Measurements from ENCODE around the gene NCAPD3. TPM values are rescaled to one million over a fixed set of nuclear protein-coding genes. Genes with fewer than 3 reads are reported as not detected.

NCAPD3 gene
- total and polyA plus RNA-seq, 2 of the 13 experiments (the other 11 are each of a cell fraction or from before 2014, with no cell fraction given), result 20.7 to 25.6 TPM

DNA sequence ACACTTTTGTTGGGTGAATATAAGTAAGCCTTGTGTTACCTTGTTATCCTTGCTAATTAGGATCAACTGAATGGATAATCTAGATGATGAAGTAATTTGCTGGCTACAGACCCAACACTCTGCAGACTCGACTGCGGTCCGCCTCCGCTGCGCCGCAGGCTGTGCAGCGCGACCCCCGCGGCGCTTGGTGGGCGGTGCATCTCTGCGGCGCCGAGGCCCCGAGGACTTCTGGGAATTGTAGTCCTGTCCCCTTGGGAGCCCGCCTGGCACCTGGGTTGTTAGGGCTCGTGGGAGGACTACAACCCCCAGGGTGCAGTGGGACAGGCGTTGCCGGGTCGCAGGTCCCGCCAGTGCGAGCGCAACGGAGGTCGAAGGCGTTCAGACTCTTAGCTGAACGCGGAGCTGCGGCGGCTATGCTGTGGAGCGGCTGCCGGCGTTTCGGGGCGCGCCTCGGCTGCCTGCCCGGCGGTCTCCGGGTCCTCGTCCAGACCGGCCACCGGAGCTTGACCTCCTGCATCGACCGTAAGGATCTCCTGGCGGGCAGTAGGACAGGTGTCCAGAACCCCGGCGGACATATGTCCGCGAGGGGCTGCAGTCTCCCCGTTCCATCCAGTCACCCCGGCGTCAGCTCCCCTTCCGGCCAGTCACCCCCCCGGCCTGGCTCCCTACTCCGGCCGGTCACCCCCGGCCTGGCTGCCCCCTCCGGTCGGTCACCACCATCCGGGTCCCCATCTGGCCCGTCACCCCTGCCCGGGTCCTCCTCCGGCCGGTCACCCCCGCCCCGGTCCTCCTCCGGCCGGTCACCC lies 29.6 kb upstream of the NCAPD3 start, which contains the start of the genes ACAD8 and THYN1 (continued):
- no peak for TF ChIP-seq GZF1 (CRISPR knock-in tag; IDR thresholded peaks at IDR 0.05)
- TF ChIP-seq, protein P1, sequence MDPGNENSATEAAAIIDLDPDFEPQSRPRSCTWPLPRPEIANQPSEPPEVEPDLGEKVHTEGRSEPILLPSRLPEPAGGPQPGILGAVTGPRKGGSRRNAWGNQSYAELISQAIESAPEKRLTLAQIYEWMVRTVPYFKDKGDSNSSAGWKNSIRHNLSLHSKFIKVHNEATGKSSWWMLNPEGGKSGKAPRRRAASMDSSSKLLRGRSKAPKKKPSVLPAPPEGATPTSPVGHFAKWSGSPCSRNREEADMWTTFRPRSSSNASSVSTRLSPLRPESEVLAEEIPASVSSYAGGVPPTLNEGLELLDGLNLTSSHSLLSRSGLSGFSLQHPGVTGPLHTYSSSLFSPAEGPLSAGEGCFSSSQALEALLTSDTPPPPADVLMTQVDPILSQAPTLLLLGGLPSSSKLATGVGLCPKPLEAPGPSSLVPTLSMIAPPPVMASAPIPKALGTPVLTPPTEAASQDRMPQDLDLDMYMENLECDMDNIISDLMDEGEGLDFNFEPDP (CRISPR knock-in tag; conservative IDR thresholded peaks at IDR 0.05), result no peak
- no peak for TF ChIP-seq RORA (CRISPR knock-in tag; IDR thresholded peaks at IDR 0.05)
- no peak for TF ChIP-seq DNMT3B (CRISPR knock-in tag; conservative IDR thresholded peaks at IDR 0.05)
- no peak for TF ChIP-seq PAX8 (CRISPR knock-in tag; IDR thresholded peaks at IDR 0.05; ENCODE audit: borderline replicate concordance)
- no peak for TF ChIP-seq JUNB (CRISPR knock-in tag; IDR thresholded peaks at IDR 0.05; ENCODE audit: borderline replicate concordance)
- TF ChIP-seq ZNF546 (CRISPR knock-in tag; conservative IDR thresholded peaks at IDR 0.05), result no peak; the same call in 1 of the 2 replicates
- no peak; the same call in 1 of the 2 replicates for TF ChIP-seq CHD2 (IDR thresholded peaks at IDR 0.05; ENCODE audit: low read depth, low read length)
- TF ChIP-seq, protein P2, sequence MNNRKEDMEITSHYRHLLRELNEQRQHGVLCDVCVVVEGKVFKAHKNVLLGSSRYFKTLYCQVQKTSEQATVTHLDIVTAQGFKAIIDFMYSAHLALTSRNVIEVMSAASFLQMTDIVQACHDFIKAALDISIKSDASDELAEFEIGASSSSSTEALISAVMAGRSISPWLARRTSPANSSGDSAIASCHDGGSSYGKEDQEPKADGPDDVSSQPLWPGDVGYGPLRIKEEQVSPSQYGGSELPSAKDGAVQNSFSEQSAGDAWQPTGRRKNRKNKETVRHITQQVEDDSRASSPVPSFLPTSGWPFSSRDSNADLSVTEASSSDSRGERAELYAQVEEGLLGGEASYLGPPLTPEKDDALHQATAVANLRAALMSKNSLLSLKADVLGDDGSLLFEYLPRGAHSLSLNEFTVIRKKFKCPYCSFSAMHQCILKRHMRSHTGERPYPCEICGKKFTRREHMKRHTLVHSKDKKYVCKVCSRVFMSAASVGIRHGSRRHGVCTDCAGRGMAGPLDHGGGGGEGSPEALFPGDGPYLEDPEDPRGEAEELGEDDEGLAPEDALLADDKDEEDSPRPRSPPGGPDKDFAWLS (CRISPR knock-in tag; IDR thresholded peaks at IDR 0.05; ENCODE audit: borderline replicate concordance), result no peak
- peak; percentile 67; the same call in 1 of the 2 replicates for TF ChIP-seq ZNF337 (CRISPR knock-in tag; IDR thresholded peaks at IDR 0.05; ENCODE audit: borderline replicate concordance, low read depth)
- TF ChIP-seq, protein P3, sequence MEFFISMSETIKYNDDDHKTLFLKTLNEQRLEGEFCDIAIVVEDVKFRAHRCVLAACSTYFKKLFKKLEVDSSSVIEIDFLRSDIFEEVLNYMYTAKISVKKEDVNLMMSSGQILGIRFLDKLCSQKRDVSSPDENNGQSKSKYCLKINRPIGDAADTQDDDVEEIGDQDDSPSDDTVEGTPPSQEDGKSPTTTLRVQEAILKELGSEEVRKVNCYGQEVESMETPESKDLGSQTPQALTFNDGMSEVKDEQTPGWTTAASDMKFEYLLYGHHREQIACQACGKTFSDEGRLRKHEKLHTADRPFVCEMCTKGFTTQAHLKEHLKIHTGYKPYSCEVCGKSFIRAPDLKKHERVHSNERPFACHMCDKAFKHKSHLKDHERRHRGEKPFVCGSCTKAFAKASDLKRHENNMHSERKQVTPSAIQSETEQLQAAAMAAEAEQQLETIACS (CRISPR knock-in tag; IDR thresholded peaks at IDR 0.05), result no peak
- no peak for TF ChIP-seq ZNF678 (CRISPR knock-in tag; IDR thresholded peaks at IDR 0.05)
- no peak for TF ChIP-seq AGO2 (optimal IDR thresholded peaks at IDR 0.05; ENCODE audit: low read depth, low read length)
- TF ChIP-seq, protein P4, sequence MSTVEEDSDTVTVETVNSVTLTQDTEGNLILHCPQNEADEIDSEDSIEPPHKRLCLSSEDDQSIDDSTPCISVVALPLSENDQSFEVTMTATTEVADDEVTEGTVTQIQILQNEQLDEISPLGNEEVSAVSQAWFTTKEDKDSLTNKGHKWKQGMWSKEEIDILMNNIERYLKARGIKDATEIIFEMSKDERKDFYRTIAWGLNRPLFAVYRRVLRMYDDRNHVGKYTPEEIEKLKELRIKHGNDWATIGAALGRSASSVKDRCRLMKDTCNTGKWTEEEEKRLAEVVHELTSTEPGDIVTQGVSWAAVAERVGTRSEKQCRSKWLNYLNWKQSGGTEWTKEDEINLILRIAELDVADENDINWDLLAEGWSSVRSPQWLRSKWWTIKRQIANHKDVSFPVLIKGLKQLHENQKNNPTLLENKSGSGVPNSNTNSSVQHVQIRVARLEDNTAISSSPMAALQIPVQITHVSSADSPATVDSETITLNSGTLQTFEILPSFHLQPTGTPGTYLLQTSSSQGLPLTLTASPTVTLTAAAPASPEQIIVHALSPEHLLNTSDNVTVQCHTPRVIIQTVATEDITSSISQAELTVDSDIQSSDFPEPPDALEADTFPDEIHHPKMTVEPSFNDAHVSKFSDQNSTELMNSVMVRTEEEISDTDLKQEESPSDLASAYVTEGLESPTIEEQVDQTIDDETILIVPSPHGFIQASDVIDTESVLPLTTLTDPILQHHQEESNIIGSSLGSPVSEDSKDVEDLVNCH (CRISPR knock-in tag; IDR thresholded peaks at IDR 0.05), result no peak
- no peak for TF ChIP-seq CEBPB (IDR thresholded peaks at IDR 0.05; ENCODE audit: borderline replicate concordance, low read depth, low read length)
- TF ChIP-seq, protein P5, sequence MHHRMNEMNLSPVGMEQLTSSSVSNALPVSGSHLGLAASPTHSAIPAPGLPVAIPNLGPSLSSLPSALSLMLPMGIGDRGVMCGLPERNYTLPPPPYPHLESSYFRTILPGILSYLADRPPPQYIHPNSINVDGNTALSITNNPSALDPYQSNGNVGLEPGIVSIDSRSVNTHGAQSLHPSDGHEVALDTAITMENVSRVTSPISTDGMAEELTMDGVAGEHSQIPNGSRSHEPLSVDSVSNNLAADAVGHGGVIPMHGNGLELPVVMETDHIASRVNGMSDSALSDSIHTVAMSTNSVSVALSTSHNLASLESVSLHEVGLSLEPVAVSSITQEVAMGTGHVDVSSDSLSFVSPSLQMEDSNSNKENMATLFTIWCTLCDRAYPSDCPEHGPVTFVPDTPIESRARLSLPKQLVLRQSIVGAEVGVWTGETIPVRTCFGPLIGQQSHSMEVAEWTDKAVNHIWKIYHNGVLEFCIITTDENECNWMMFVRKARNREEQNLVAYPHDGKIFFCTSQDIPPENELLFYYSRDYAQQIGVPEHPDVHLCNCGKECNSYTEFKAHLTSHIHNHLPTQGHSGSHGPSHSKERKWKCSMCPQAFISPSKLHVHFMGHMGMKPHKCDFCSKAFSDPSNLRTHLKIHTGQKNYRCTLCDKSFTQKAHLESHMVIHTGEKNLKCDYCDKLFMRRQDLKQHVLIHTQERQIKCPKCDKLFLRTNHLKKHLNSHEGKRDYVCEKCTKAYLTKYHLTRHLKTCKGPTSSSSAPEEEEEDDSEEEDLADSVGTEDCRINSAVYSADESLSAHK (CRISPR knock-in tag; IDR thresholded peaks at IDR 0.05; ENCODE audit: borderline replicate concordance), result no peak
- no peak for TF ChIP-seq ZSCAN30 (CRISPR knock-in tag; IDR thresholded peaks at IDR 0.05)
- TF ChIP-seq ZNF577 (CRISPR knock-in tag; IDR thresholded peaks at IDR 0.05; ENCODE audit: borderline replicate concordance, low read depth), result no peak
- TF ChIP-seq KMT2A (CRISPR knock-in tag; IDR thresholded peaks at IDR 0.05), result peak; percentile 98
- peak; percentile 83 for TF ChIP-seq ZNF614 (CRISPR knock-in tag; IDR thresholded peaks at IDR 0.05; ENCODE audit: borderline replicate concordance)
